HG02623 (cell line): ENCODE data around the gene AGPAT4.
"Not testable (repeated sequence)": the region's sequence is repeated elsewhere in the genome, so short reads cannot be mapped to it uniquely, and the experiment has no call there.

ENCODE experiments used
- ATAC-seq: cut with Tn5 transposase; IDR thresholded peaks from one replicate; pipeline ENCODE4 v1.9.1; 2021; ENCODE audit warnings: moderate library complexity; ENCODE audit not compliant: unreplicated experiment

AGPAT4 gene

DNA sequence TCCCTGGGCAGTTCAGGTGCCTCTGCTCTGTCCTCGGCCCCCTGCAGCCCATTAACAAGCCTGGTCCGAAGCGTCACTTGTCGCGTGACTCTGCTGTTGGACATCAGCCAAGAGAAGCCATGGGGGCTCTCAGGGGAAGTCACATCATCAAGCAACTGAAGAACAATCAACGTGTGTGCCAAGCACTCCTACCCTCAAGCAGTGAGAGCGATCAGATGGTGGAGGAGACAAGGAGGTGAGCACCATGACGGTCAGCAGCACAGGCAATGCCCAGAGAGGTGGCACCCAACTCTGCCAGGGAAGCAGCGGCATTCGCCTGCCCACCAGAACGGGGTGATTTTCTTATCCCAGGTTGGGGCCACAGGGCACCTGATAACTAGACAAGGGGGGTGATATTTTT is 132.7 kb downstream of the AGPAT4 start:
- no peak for ATAC-seq

DNA sequence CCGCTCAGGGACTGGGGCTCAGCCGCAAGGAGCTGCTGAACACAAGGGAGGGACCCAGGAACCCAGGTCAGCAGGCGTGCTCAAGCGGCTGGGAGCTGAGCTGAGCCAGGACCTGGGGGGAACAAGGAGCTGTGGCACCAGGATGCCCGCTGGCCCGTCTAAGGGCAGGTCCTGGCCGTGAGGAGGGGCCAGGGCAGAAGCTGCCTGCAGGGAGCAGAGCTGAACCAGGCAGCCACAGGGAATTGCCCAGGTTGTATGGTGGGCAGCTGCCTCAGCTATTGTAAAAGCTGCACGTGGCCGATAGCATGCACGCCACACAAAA is 133.3 kb downstream of the AGPAT4 start:
- ATAC-seq = no peak

DNA sequence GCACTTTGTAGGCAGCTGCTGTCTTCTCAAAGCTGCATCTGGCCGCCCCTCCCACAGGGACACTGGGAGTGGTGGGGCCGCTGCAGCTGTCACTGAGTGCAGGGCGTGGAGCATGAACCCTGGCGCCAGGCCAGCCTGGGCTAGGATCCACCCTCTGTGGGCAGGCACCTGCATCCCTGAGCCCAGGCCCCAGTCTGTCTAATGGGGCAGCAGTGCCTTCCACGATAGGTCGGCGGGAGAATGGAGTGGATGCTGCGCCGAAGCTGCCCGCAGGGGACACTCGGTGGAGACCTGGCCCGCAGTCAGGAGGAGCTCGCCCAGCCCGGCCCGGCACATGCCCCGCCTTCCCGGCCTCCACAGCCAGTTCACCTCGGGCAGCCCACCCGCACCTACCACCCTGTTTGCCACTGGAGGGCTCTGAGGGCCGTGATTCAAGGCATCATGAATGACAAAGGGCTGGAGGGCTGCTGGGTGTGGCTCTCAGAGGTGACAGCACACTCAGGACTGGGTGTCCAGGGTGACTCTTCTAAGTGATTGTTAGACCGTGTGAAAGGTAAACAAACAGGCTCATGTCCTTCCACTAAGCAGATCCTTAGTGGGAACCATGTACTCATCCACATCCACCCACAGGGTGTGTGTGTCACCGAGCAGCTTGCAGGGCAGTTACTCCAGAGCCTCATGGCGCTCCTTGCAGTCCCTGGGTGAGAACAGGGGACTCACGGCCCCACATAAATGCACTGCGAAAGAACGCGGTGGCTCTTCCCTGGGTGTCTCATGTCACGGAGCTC is 133.9 kb downstream of the AGPAT4 start:
- no peak for ATAC-seq

DNA sequence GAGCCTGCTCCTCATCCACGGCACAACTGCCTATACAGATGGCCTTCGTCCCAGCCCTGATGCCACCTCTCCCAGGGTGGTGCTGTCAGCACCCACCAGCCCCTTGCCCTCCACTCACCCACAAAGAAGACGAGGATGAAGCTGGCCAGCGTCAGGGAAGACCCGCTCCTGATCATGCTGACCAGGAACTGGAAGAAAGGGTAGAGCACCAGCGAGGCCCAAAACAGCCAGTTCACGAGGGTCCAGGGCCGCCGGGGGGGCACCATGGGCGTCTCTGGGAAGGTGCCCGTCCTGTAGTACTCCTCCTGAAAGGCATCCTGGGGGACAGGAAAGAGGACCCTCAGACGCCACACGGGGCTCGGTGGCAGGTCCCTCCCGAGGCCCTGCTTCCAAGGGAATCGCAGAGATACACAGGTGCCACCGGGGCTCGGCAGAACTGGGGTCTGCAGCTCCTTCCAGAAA is 134.5 kb downstream of the AGPAT4 start:
- no peak for ATAC-seq

DNA sequence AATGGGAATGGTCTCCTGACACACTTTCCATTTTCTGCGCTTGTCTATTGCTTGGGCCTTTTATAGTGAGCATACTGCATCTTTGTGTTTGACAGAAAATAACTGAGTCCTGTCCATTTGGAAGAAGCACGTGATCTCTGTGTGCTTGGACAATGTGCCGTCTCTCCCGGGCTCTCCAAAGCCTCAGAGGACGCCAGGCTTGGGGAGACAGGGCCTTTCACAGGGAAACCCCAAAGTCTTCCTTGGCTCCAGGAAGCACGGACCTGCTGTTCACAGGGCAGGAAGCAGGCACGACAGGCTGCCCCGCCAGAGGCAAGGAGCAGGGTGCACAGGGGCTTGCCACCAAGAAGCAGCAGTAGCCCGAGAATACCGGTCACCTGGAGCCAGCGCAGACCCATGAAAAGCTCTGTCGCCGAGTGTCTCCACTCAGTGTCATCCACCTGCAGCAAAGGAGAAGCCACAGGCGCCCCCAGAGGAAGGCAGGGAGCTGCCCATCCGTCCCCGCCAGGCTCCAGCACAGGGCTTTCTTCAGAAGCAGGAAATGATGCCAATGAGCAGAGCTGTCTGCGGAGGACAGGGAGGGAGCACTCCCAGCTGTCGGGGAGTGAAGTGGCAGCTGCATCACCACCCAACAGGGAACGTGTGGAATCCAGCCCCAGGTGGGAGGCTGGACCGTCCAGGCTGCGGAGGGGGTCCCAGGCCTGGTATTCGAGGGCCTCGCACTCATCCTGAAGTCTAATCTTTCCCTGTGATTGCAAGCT is 135.1 kb downstream of the AGPAT4 start:
- ATAC-seq = no peak

DNA sequence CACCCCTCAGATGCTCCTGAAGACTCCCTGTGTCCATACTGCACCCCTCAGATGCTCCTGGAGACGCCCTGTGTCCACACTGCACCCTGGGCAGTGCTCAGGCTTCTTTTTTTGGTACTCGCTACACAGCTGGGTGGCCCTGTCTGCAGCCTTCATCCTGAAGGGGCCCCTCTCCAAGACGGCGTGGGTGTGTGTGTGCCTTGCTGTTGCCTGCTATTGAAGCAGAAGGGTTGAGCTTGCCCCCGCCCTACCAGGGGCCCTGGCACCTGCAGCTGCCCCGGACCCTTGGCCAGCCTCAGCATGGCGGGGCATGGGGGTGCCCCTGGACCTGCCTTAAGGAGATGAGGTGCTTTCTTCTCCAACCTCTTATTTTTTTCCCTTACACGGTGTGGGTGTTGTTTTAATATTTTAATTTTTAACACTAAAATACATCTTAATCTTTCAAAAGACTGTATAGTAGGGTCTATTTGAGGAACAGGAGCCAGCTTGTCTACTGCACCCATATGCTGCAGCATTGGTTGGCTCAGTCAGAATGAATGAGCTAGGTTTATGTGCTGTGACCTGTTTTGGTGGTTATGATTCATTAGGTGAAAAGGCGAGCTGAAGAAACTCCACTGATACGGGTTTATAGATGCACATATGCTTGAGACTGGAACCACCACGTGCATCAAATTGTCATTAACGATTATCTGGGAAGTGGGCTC is 135.9 kb downstream of the AGPAT4 start:
- ATAC-seq = no peak

DNA sequence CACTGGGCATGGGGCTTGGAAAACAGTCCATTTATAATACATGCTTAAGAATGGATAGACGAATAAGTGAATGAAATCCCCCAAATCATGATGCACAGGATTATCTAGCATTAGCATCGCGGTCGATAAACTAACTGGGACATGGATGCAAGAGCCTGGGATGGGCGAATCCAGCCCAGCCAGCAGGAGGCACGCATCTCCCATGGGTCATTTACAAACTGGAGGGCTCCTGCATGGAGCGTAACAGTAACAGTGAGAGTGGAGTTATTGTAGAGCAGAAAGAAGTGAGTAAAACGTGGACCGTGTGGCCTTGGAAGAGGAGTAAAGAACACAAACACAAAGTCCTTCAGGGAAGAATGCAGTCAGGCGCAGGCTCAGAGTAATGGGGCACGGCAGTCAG is 136.5 kb downstream of the AGPAT4 start:
- ATAC-seq = no peak

DNA sequence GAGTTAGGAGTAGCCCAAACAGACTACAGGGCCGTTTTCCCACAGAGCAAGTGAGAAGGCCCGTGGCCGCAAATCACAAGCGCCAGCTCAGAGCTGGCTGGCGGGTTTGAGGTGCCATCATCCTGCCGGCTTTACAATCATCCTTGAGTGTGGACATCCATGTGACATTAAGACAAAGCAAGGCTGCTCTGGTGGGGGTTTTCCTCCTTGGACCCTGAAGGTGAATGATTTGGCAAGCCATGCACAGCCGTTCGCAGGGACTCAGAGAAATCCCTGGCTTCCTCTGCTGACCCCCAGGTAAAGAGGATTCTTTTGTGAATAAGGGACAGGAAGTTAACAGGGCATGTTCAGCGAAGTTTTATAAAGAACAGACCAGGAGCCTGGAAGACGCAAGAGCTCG is 137.2 kb downstream of the AGPAT4 start:
- ATAC-seq = no peak

DNA sequence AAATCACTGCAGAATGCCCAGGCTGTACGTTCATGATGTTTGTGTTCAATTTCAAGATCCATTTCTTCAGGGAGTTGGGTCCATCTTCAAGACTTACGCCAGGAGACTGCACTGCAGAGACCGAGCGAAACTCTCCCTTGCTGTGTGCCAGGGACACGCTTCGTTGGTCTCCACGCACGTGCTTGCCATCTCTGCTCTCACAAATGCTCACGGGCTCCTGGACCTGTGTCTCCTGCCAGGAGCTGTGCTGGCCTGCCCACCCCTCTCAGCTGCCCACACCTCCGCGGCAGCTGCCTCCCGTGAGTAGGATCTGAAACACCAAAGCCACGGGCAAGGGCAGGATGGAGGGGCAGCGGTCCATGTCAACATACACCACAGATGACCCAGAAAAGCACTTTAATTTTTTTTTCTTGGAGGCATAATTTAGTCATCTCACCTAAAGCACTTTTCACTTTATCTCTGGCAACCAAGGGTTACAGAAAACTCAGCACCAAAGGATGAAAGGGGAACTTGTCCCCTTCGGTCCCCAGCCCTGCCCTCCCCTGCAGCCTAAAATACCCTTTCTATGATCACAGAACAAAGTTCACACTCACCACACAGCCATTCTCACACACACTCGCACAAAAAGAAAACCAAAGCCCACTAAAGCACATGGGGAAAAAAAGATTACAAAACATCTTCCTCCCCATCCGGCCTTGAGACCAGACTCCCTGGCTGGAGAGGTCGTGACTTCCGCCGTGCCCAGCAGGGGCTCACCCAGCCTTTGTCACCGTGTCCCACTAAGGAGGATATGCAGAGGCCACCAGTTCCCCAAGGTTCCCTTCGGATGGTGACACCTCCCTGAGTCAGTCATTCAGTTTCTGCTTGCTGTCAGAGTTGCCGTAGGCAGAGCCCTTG is 137.9 kb downstream of the AGPAT4 start:
- peak; percentile 34 for ATAC-seq

DNA sequence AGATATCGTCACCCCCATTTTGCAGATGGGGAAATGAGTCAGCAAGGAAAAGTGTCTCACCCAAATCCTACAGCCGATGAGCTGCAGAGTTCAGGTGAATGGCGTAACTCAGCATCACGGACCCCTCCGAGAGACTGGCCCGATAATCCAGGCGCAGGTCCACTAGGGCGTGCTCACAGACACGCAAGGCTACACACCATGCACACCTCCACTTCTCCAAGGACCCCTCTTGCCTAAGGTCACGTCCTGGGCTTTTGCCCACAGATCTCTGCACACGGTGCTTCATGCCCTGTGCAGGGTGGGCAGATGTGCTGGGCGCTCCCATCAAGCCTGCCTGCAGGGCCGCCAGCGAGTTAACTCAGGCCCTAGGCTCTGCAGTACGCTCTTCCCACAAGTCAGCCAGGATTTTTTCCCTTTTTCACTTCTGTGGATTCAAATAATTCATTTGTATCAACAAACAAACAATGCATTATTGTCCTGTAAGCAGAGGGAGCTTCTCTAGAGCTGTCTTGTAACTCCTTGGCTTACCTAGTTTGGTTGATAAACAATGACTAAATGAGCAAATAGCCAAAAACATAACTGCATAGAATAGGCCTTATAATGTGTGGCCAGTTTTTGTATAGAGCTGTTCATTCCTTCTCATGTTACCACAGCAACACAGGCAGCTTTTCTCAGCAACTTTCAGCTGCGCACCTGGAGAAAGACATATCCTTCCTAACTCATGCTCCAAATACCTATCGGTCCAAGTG is 139.1 kb downstream of the AGPAT4 start:
- no peak for ATAC-seq

DNA sequence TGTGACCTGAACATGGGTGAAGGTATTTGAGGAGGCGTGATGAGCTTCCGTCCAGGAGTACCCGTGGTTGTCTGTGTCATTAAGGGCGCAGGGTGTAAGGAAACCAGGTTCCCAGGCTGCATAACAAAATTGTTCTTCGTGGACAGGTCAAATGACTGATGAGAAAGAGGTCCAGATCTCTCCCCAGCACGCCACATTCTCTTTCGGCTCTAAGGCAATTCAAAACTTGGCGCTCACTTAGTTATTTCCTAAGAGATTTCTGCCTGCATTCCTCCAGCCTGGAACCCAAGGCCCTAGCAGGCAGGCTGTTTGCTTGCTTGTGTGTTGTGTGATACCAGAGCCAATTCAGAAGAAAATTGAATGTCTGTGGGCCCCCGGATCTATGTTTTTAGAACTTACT is 139.9 kb downstream of the AGPAT4 start:
- no peak for ATAC-seq

DNA sequence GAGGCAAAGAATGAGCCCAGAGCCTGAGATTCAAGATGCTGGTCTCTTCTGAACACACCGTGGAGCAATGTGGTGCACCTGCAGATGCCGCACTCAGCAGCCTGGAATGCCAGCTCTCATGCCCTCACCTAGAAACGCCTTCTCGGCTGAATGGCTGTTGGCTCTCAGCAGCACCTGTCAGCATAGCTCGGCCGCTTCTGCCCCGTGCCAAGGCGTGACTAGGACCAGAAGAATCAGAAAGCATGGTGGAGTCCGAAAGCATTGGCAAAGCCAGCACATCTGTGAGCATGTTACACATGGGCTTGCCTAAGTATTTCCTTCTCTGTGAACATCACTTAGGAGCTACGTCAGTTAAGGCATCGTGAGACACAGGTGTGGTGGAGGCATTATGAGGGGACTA is 141.5 kb downstream of the AGPAT4 start:
- ATAC-seq = no peak

DNA sequence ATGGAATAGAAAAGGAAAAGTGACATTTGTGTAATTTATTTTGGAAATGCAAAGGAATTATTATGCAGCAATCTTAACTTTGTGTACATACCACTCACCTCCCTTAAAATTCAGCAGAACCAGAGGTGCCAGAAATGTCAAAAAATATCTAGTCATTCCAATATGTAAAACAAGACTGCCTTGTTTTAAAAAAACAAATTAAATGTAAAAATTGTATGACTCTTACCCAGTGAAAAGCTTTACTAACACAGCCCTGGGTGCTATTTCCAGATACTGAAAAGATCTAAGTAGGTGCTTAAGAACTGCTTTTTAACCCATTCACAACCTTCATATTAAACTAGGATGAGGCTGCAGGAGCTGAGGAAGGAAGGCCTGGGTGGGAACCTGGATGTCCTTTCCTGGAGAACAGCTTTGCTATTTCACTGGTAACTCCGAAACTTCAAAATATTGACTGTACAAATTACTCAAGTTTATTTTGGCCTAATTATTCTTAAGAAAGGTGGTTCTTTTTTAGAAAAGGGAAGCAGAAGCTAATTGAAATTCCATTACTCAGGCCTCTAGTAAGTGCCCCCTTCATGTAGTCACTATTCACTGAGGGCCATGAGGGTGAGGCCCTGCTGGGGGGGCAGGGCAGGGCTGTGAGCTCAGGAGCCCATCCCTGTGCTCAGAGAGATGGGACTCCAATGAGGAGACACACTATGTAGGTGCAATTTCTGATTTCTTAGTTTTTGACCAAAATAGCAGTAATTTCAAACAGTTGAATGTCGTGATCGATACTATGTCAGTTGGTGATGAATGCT is 142.7 kb downstream of the AGPAT4 start:
- ATAC-seq = no peak

DNA sequence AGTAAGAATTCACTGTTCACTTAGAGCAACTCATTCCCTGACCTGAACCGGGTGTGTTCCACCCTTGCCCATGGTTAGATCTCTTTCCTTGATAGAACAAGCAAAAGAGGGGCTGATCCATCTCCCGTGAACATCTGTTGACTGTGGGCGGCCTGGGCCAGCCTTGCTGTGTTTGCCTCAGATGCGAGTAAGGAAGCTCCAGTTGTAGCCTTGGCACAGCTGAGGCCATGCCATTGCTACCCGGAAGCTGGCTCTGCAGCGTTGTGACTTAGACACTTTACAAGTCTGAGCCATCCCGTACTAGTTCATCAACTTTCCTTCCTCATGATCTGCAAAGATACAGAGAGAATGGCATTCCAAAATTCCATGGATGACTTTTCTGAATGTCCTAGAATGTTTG is 143.3 kb downstream of the AGPAT4 start:
- no peak for ATAC-seq

DNA sequence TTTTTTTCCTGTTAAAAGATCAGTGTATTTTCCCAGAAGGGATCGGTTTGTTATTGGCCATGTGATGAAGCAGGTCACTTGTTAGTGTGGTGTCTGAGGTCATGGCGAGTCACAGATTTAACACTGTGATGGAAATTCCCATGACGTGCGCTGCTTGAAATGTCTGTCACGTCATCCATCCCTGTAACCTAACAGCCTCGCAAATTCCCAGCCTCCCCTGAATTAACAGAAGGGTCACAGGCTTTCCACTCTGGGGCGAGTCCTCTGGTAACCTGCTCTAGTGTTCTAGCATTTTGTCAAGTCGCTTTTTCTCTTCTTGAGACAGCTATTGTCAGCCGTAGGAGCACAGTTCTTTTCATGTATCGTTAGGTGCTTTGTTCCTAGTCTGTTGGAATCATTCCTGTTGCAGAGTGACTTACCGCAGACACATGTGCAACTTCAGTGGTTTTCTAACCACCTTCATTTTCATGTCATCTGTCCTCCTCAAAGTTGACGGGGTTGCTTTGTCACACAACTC is 145.1 kb downstream of the AGPAT4 start:
- ATAC-seq = no peak

DNA sequence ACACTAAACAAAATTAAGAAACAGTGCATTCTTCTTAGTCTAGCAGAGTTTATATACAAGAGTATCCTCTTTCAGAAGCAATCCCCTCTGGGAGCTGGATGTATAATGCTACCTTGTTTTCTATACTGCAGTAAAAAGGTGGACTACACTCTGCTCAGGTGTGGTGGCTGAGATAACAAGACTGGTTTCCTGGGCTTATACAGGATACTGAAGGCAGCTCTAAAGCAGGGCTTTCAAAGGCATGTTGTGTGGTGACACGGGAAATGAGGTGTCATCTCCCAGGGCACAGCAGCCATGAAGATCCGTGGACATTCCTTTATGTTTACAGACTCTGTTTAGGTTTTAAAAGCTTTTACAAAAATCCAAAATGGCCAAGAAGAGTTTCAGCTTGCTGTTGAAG is 145.6 kb downstream of the AGPAT4 start:
- no peak for ATAC-seq

DNA sequence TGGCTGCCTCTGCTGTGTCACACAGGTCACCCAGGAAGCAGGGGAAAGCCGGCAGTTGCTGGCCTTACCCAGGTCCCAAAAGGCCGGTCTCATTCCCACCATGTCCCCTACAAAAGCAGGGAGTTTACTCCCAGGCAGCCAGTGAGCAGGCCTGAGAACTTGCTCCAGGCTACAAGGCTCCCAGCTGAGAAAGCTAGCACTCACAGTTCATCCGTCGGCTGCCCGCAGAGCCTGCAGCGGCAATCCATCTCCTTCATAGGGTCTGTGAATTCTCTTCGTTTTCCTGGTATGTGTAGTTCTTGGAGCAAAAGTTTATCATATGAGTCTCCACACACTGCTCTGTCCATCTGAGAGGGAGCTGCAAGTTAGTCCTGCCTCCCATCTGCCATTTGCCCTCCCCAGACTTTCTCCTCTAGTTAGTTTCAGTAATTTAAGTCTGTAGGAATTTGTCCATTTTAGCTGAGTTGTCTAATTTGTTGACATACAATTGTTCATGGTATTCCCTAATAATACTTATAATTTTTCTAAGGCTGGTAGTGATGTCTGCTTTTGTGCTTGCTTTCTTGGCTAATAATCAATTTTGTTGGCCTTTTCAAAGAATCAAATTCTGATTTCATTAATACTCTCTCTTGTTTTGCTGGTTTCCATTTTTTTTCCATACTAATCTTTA is 146.7 kb downstream of the AGPAT4 start:
- ATAC-seq = no peak

DNA sequence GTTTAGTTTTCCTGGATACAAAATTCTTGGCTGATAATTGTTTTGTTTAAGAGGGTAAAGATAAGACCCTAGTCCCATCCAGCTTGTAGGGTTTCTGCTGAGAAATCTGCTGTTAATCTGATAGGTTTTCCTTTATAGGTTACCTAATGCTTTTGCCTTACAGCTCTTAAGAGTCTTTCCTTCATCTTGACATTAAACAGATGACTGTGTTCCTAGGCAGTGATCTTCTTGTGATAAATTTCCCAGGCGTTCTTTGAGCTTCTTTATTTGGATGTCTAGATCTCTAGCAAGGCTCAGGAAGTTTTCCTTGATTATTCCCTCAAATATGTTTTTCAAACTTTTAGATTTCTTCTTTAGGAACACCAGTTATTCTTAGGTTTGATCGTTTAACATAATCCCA is 148.3 kb downstream of the AGPAT4 start:
- ATAC-seq = no peak

DNA sequence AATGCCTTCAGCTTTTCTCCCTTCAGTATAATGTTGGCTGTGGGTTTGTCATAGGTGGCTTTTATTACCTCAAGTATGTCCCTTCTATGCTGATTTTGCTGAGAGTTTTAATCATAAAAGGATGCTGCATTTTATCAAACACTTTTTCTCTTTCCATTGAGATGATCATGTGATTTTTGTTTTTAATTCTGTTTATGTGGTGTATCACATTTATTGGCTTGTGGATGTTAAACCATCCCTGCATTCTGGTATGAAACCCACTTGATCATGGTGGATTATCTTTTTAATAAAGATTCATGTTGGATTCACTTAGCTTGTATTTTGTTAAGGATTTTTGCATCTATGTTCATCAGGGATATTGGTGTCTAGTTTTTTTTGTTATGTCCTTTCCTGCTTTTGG is 150.5 kb downstream of the AGPAT4 start:
- ATAC-seq = not testable (repeated sequence)
